Measurements from ENCODE around the gene CACNA1A.
"Not testable (repeated sequence)": the region's sequence is repeated elsewhere in the genome, so short reads cannot be mapped to it uniquely, and the experiment has no call there.

The CACNA1A gene

GRCh38 chr19:13262450-13262849 is 243.8 kb downstream of the CACNA1A start:
- Histone ChIP-seq H3K27ac (no peak overlapping the region), H3K27me3 (replicated peaks) (no peaks in the 10 kb centered on the region), H3K4me3 (ENCODE audit: low read depth, low read length) (no peak overlapping the region), H3K36me3 (replicated peaks) (no peaks in the 10 kb centered on the region)
- in situ Hi-C loops (cut with HindIII; ENCODE audit: low pct_ligation_motif_present, low sequenced_read_pairs), result no loop called here
- peak; percentile 43 for TF ChIP-seq CTCF (IDR thresholded peaks at IDR 0.05; ENCODE audit: low read depth, low read length, missing control alignments)
- peak; percentile 45 for DNase-seq

DNA sequence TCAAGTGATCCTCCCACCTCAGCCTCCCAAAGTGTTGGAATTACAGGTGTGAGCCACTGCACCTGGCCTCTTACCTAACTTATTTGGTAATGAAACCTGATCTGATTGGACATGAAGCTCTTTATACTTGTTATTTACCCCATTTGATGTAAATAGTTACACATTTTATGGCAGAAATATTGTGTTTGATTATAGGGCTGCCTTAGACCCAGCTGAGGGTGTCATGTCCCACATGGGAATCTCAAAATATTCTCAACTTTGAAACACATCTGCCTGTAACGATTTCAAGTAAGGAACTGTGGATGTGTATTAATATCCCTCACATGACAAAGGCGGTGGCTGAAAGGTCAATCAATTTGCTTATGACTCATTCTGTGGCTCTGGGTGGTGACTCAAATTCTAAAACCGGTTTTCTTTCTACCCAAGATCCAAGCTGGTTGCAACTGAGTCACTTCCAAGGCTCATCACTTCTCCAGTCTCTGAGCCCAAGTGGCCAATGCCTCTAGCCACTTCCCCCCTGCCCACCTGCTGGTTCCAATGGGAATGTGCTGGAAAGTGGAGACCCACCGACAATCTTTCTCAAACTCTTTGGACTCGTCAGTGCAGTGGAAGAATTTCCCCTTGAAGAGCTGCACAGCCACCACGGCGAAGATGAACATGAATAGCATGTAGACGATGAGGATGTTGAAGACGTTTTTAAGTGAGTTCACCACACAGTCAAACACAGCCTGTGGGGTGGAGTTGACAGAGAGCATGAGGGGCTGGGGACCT is 245.2 kb downstream of the CACNA1A start:
- peak; percentile 89 for DNase-seq

DNA sequence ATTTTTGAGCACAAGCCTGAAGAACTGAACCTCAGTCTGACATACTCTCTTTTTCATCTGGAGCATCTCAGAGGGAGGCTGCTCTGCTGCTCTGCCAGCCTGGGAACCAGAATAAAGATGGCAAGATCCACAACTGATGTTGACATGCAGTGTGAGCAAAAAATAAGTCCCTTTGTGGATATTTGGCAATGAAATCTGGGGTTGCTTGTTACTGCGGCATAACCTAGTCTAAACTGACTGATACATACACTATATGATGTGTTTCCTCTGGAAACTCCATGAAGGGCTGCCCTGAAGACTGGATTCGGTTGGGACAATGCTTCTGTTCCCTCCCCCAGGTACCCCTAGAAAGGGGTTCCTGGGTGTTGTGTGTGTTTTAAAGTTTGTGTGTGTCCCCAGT is 249.4 kb downstream of the CACNA1A start:
- TF ChIP-seq CTCF (IDR thresholded peaks at IDR 0.05; ENCODE audit: low read depth, low read length, missing control alignments), result no peak
- in situ Hi-C loops (cut with HindIII; ENCODE audit: low pct_ligation_motif_present, low sequenced_read_pairs), result no loop called here
- Histone ChIP-seq H3K36me3 (replicated peaks) (no peaks in the 10 kb centered on the region), H3K27me3 (replicated peaks) (no peaks in the 10 kb centered on the region), H3K4me3 (ENCODE audit: low read depth, low read length) (no peak overlapping the region), H3K27ac (no peak overlapping the region)
- no peak for DNase-seq

More for the DNA sequence above, 245.2 kb downstream of the CACNA1A start:
- no peaks in the 10 kb centered on the region for H3K36me3 ChIP-seq (replicated peaks)
- in situ Hi-C loops (cut with HindIII; ENCODE audit: low pct_ligation_motif_present, low sequenced_read_pairs), result no loop called here
- no peak overlapping the region for H3K4me3 ChIP-seq (ENCODE audit: low read depth, low read length)
- peak overlapping the region; percentile 51 for H3K27ac ChIP-seq
- no peaks in the 10 kb centered on the region for H3K27me3 ChIP-seq (replicated peaks)
- TF ChIP-seq CTCF (IDR thresholded peaks at IDR 0.05; ENCODE audit: low read depth, low read length, missing control alignments), result peak; percentile 52

DNA sequence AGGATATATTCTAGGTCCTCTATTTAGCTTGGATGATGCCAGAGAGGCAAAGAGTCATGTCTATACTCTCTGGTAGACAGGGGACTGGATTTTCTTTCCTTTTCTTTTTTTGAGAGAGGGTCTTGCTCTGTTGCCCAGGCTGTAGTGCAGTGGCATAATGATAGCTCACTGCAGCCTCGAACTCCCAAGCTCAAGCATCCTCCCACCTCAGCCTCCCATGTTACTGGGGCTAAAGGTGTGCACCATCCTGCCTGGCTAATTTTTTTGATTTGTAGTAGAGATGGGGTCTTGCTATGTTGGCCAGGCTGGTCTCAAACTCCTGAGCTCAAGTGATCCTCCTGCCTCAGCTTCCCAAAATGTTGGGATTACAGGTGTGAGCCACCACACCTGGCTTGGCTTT is 249.9 kb downstream of the CACNA1A start:
- H3K36me3 ChIP-seq (replicated peaks); H3K27me3 ChIP-seq (replicated peaks); H3K27ac ChIP-seq; in situ Hi-C loops (cut with HindIII; ENCODE audit: low pct_ligation_motif_present, low sequenced_read_pairs); H3K4me3 ChIP-seq (ENCODE audit: low read depth, low read length); DNase-seq: not testable (repeated sequence)

DNA sequence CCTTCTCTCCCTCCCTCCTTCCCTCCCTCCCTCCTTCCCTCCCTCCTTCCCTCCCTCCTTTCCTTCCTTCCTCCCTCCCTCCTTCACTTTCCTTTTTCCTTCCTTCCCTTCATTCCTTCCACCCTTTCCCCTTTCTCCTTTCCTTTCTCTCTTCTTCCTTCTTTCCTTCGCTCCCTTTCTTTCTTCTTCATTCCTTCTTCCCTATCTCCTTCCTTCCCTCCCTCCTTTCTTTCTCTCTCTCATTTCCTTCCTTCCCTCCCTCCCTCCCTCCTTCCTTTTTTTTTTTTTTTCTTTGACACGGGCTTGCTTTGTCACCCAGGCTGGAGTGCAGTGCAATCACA is 250.6 kb downstream of the CACNA1A start:
- Histone ChIP-seq H3K36me3 (replicated peaks) (no peaks in the 10 kb centered on the region), H3K27ac (no peak overlapping the region), H3K27me3 (replicated peaks) (no peaks in the 10 kb centered on the region), H3K4me3 (ENCODE audit: low read depth, low read length) (no peak overlapping the region)
- in situ Hi-C loops (cut with HindIII; ENCODE audit: low pct_ligation_motif_present, low sequenced_read_pairs), result no loop called here
- no peak for DNase-seq
- TF ChIP-seq CTCF (IDR thresholded peaks at IDR 0.05; ENCODE audit: low read depth, low read length, missing control alignments), result no peak

- Histone ChIP-seq H3K36me3 (replicated peaks) (no peaks in the 10 kb centered on the region), H3K4me3 (ENCODE audit: low read depth, low read length) (no peak overlapping the region), H3K27me3 (replicated peaks) (no peaks in the 10 kb centered on the region), H3K27ac (no peak overlapping the region)
- DNase-seq, result no peak
- TF ChIP-seq CTCF (IDR thresholded peaks at IDR 0.05; ENCODE audit: low read depth, low read length, missing control alignments), result no peak
- in situ Hi-C loops (cut with HindIII; ENCODE audit: low pct_ligation_motif_present, low sequenced_read_pairs), result no loop called here
These were observed 251.1 kb downstream of the CACNA1A start for GRCh38 chr19:13255041-13255718.

All from brain microvascular endothelial cell (primary cell).